HG03520 (cell line): Measurements from ENCODE around the gene MAD2L1.
"Not testable (repeated sequence)": the region's sequence is repeated elsewhere in the genome, so short reads cannot be mapped to it uniquely, and the experiment has no call there.

ENCODE experiments used
- ATAC-seq: cut with Tn5 transposase; IDR thresholded peaks from one replicate; pipeline ENCODE4 v1.9.1; 2021; ENCODE audit warnings: mild to moderate bottlenecking, moderate library complexity; ENCODE audit not compliant: unreplicated experiment

MAD2L1 gene

DNA sequence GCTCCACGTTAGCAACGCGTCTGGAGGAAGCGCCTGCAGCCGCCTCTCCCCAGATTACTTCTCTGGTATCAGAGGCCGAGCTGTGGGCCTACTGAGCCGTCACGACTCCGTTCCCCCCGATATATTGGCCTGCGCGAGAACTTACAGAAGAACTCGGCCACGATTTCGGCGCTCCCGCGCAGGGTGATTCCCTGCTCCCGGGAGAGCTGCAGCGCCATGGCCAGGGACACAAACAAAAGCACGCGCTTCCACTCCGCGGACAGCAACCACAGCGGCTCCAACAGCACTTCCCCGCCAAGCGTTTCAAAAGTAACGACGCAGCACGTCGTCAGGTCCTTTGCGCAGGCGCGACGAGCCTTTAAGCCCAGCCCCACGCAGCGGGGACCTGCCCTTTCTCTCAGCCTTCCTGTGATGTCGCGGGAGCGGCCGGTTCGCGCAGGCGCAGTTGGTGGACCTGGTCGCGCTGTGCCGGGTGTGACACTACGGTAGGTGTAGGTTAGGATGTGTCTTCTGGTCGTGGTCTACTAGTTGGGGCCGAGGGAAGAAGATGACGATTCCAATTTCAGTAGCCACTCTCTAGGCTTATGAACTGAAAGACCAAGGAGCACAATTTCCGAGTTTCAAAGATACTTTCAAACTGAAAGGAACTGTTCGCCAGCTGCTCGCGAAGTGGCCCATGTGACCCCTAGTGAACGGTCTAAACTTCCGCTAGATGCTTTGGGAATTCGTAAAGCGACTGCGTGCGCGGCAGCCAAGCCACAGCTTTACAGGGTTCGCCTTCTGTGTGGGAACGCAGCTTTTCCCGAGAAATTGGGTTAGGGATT, at the start of gene MAD2L1:
Gene MAD2L1 (minus strand): TSS at position 332 of the 824 bp plus-strand sequence. CDS start 114 bp downstream, at position 218.
- ATAC-seq, result peak; percentile 91

DNA sequence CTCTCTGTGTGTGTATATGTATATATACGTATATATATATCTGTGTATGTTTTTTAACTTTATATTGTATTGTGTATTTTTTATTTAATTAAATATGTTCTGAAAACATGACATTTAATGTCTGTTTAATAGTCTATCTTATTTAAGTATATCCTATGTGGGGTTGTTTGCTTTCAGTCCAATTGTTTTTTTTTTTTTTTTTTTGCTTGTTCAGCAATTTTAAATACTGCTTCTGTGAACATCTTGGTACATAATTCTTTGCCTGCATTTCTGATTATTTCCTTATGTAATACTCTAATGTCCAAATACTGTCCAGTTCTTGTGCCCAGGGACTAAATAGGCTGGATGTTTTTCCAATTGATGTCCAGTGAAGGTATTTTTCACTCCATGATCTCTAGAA, 45.1 kb upstream of the MAD2L1 start:
- ATAC-seq, result no peak

DNA sequence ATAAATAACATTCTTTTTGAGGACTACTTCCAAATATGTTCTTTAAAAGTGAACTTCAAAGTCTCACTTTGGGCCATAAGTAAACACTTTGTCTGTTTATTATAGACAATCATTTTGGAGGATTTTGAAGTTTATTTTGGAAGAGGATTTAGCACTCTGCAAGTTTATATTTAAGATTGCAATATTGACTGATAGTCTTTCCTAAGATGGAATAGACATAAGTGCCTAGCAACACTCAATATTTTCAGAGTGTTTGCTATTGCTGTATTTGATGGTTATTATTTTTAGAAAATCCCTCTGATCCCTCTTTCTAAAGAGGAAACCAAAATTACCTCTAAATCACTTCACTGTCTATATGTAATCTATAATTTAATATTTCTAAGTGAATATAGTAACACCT, 42.8 kb upstream of the MAD2L1 start:
- no peak for ATAC-seq

DNA sequence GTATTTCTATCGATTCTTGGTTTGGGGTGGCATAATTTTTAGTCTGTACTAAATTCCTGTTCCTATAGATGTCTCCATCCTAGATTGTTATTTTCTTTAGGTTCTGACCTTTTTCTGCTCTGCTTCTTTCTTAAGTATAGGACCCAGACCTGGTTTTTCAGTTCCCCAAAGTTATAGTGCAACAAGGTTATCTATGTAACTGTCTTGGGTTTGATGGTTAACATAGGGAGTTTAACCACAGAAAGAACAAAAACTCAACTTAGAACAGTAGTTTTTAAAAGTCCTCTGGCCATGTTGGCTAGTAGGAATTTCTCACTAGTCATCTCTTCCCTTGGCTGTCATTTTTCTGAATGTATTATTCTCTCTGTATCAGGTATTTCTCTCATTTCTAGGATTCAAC, 38.8 kb upstream of the MAD2L1 start:
- peak; percentile 89 for ATAC-seq

DNA sequence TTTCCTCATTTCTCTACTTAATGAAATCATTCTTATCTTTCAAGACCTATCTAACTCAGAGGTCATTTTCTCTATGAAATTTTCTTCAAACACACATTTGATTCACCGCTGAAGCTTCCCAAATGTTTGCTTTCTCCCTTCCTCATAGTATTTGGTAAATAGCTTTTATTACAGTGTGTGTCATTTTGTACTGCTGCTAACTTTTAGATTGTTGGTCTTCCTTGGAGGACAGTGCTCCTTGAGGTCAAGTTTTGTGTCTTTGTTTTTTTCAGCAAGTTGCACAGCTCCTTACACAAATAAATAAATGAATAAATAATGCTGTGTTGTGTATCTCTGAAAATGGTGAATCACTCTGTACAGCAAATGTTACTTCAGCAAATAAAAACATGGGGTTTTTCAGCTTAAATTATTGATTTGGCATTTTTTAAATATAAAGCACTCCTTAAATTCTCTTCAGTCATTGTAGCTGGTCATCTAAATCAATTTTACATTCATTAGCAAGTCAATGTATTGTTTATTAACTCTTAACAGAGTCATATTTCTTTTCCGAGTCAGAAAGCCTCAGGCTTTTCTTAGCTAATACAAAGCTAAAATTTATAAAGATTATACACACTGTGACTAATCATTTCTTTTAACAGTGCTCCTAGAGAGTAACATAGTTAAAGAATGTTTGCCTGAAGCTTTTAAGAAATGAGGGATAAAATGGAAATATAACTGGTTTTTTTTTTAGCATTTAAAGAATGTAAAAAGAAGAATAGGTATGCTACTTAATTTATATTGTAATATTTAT, 30.1 kb upstream of the MAD2L1 start:
- no peak for ATAC-seq

DNA sequence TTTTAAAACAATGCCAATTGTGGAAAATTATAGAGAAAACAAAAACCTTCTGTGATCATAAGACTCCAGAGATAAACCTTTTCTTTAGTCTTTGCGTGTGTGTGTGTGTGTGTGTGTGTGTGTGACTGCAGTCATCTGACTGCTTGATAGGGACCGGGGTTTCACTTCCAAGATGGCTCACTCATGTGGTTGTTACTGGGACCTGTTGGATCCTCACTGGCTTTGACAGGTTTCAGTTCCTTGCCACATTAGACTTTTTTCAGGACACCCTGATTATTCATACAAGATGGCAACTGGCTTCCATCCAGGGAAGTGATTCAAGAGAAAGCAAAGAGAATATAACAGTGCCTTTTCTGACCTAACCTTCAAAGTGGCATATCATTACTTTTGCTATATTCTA, 21.9 kb upstream of the MAD2L1 start:
- no peak for ATAC-seq

DNA sequence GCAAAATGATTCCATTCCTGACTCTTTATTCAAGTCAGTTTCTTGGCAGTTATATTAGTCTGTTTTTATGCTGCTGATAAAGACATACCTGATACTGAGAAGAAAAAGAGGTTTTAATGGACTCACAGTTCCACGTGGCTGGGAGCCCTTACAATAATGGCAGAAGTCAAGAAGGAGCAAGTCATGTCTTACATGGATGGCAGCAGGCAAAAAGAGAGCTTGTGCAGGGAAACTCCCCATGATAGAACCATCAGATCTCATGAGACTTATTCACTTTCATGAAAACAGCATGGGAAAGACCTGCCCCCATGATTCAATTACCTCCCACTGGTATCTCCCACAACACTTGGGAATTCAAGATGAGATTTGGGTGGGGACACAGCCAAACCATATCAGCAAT, 21.4 kb upstream of the MAD2L1 start:
- ATAC-seq, result not testable (repeated sequence)

DNA sequence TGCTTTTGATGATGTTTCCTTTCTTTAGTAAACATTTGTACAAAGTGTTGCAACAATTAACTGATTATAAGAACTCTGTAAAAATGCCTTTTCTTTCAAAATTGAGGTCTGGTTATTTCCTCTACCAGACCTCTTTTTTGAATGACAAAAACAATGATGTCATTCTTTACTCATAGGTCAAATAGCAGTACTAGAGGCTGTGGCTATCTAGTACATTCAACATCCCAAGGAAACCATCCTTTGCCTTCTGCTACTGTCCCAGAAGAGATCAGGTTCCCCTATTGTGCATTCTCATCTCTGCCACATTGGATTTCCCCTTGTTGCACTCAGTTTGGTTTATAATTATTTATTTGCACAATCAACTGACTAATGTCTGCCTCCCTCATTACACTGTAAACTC, 19.1 kb upstream of the MAD2L1 start:
- no peak for ATAC-seq

DNA sequence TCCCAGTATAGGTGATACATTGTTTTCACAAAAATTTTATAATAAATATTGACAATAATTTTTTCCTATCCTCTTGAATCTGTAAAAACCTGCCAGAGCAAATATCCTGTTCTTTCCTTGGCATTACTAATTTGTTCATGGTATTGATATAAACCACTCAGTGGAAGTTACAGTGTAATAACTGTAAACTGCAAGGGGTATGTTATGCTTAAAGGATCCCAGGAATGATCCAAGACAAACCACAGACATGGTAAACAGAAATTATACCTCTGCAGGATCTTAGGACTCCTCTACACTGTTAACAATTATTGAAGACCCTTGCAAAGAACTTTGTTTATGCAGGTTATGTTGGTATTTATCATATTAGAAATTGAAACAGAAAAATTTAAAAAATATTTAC, 17.7 kb upstream of the MAD2L1 start:
- no peak for ATAC-seq

DNA sequence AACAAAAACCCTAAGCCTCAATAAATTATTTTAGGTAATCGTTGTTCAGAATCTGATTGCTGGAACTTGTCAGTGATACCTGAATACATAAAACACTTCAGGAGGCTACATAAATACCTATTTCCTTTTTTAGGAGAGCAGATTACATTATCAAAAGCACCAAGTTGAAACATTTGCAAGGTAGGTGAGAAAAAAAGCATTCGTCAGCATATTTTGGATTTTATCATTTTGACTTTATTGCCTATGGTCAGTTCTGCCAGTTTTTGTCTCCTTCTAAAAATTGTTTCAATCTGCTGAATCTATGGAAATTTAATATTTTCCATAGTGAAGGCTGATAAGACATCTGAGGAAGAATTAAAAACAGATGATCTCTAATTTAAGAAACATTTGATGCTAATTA, 16.5 kb upstream of the MAD2L1 start:
- no peak for ATAC-seq

DNA sequence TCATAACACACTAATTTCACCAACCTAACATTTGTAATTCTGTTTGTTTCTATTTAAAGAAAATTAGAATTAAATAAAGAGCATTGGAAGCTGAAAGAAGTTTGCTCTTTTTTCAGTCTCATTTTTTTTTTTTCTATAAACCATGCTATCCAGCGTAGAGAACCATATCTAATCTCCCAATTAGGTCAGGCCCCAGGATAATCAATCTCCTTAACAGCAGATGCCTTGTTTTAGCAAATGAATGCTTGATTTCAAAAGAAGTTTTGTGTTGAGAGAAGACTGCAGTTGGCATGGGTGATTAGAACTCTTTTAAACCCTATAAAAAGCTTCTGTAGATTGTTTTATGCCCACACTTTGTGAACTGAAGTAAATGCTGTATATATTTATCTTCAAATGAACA, 15.6 kb upstream of the MAD2L1 start:
- ATAC-seq, result no peak

DNA sequence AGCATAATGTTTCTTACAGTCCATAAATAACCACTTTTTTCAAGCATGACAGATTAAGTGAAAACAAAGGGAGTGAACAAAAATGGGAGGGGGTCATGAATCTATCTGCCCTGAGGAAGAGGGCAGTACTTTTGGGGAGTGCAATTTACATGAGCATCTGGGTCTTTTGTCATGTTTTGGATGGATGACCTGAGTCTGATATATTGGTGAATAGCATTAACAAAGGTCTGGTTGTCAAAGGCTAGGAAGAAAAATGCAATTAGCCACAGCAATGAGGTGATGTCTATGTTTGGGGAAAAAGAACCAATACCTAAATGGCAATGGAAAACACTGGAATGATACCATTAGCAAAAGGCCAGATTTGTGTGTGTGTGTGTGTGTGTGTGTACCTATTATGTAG, 15.1 kb upstream of the MAD2L1 start:
- ATAC-seq, result no peak

DNA sequence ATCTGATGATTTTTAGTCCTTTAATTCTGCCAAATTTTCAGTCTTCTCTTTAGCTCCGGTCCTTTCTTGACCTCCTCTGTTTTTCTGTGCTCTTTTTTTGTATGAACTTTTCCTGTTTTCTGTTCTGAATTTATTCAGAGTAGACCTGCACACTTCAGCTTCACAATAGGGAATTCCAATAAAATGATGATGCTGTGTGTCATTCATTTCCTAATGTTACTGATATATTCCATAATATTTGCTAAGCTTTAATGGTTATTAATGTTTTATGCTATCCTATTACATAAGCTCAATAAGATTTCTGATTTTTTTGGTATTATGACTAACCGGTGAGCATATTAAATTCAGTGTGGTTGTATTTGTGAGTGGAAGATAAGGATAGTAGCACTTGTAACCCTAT, 13.9 kb upstream of the MAD2L1 start:
- ATAC-seq, result no peak

DNA sequence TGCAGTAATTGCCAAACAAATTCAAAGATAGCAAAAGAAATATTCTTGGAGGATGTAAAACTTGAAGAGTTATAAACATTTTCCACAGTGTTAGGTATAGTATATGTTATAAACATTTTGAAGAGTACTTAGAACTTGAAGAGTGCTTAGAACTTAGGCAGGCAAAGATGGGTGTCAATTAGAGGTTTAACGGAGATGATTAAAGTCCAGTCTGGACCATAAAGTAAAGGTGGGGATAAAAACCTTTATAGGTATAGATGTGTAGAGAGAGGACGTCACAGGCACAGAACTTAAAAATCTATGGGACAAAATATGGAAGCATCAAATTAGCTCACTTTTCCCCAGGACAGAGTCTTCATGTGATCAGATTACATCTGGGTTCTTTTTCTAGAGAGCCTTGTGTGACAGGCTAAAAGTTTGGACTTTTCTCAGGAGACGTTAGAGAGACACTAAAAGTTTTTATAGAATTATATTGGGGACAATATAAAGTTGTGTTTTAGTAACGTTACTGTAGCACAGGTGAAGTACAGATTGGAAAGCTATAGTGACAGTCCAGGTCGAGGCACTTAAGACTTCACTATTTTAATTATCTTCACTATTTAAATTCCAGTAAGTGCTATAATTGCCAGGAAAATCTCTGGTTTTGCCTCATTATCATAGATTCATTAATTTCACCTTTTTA, 13.3 kb upstream of the MAD2L1 start:
- no peak for ATAC-seq

DNA sequence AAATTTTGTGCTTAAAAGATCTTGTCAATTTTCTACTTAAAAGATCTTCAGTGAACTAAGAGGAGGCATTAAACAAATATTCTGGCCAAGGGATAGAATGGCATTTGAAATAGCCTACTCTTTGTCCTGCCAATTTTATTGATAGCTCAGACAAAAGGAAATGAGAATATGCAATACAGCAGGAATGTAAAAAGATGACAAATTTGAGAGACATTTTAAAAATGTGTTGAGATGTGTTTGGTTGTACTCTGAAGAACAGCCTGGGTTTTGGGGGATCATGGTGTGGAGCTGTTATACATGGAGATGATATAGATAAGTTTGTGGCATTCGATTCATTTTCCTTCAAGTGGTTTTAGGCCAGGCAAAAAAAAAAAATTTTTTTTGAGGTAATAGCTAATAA, 11.6 kb upstream of the MAD2L1 start:
- no peak for ATAC-seq

DNA sequence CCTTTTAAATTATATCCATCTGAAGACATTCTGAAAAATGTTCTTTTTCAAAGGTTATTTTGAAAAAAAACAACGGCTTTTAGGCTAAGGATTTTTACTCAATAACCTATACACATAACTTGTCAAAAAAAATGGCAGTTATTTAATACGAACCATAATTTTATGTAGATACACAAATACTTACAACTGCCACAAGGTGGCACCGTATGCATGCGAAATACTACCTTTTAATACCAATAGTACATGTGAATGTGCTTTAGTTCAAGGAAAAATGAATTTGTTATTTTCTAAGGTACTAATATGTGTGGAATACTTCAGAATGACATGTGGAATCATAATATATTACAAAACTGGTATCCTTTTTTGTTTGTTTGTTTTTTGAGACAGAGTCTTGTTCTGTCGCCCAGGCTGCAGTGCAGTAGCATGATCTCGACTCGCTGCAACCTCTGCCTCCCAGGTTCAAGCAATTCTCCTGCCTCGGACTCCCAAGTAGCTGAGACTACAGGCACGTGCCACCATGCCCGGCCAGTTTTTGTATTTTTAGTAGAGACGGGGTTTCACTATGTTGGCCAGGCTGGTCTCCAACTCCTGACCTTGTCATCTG, 4.6 kb upstream of the MAD2L1 start:
- ATAC-seq, result peak; percentile 15

DNA sequence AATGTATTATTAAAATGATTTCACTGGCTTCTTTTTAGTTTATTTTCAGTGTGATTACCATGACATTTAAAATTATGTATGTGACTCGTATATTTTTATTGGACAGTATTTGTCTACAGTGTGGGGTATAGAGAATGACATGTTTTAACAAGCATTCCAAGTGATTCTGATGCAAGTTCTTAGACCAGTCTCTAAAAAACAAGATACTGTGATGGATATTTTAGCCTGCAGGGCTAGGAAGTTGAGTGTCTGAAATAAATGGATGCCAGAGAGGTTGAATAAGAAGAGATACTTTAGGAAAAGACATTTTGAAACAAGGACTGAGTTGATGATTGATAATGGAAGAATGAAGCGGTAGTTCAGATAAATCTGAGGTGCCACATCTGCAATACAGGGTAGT, 3.5 kb upstream of the MAD2L1 start:
- no peak for ATAC-seq

DNA sequence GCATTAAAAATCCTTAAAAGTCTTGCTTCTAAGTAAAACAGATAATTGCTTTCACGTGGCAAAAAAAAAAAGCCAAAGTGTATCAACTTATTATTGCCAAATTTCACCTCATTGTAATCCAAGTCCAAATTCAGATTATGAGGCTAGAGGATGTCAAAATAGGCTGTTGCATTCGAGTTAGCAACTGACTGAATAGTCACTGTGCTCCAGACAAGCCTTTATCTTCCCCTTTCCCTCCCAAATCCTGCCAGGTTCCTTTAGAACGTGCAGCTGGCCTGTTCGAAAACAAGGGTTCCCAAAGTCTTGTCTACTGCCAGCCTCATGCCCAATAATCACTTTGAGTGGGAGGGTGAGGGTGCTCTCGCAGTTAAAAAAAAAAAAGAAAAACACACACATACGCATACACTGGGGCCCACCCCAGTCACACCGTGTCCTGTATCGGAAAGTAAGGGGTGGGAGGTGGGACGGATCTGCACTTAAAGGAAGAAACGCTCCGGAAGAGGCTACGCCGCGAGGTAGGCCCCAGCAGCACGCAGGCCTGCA, 603 bp downstream of the MAD2L1 start:
- no peak for ATAC-seq

DNA sequence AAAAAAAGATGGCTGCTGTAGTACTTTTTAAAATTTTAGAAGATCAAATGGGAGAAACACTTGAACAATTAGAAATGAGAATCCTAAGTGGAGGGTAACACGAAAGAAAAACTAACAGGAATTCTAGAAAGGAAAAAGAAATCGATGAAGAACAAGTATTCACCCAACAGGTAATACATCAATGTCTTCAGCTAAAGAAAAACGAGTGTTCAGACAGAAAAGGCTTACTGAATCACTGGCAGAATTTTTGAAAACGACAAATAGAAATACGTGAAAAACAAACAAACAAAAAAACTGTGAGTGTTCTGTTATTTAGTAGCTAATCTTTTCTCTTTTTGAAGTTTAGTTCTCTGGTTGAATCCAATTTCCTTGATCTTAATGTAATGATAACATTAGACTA, 1.8 kb downstream of the MAD2L1 start:
- ATAC-seq, result no peak

DNA sequence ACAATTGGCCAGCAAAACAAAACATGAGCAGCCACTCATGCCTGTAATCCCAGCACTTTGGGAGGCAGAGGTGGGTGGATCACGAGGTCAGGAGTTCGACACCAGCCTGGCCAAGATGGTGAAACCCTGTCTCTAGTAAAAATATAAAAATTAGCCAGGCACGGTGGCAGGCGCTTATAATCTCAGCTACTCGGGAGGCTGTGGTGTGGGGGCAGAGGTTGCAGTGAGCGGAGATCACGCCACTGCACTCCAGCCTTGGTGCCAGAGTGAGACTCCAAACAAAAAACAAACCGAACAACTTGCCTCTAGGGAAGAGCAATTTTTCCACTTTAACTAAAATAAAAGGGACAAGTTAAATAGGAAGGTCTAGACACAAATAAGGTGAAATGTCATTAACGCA, 2.9 kb downstream of the MAD2L1 start:
- ATAC-seq, result not testable (repeated sequence)

DNA sequence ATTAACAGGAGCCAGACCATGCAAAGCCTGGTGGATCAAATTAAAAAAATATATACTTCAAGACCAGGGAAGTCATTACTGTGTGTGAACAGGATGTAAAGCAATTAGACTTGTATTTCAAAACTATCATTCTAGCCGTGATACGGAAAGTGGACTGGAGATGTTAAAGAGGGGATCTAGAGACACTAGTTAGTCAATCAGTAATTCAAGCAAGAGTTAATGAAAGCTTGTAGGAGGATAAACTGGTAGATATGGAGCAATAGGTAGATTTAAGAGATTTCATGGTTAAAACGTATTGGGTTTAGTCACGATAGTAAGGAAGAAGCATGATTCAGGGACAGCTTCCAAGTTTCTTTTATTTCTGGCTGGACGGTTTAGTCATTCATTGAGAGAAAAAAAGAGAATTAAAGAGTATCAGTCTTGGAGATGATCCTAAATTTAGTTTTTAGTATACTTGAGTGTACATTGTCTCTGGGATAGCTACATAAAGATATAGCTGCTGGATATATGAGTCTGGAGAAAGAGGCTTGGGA, 3.9 kb downstream of the MAD2L1 start:
- ATAC-seq, result no peak
